ENCODE data around the gene EGFL8.

Gene EGFL8

GRCh38 chr6:32146287-32146686 lies 18.1 kb upstream of the EGFL8 start:
- no peak for DNase-seq (ENCODE audit: low read depth in 2 of 2, low spot score in 1 of 2)

DNA sequence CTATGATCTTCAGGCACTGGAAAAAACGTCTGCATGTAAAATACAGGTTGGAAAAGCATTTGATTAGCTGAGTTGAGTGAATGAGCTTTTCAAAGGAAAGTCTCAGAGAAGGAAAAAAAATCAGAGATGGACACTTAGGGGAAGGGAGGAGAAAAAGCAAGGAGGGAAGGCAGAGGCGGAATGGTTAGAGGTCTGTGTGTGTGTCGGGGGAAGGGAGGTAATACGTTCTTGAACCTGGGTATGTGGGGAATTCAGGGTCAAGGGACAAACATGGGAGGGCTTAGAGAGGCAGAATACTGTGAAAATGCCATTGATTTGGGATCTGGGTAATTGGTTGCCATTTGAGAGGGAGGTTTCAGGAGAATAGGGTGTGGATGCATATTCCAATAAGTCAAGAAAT lies 17.7 kb upstream of the EGFL8 start:
- DNase-seq (ENCODE audit: low read depth in 2 of 2, low spot score in 1 of 2): no peak

- no peak for DNase-seq (ENCODE audit: low read depth in 2 of 2, low spot score in 1 of 2)
Measured at GRCh38 chr6:32147401-32148132, 16.8 kb upstream of the EGFL8 start.

DNA sequence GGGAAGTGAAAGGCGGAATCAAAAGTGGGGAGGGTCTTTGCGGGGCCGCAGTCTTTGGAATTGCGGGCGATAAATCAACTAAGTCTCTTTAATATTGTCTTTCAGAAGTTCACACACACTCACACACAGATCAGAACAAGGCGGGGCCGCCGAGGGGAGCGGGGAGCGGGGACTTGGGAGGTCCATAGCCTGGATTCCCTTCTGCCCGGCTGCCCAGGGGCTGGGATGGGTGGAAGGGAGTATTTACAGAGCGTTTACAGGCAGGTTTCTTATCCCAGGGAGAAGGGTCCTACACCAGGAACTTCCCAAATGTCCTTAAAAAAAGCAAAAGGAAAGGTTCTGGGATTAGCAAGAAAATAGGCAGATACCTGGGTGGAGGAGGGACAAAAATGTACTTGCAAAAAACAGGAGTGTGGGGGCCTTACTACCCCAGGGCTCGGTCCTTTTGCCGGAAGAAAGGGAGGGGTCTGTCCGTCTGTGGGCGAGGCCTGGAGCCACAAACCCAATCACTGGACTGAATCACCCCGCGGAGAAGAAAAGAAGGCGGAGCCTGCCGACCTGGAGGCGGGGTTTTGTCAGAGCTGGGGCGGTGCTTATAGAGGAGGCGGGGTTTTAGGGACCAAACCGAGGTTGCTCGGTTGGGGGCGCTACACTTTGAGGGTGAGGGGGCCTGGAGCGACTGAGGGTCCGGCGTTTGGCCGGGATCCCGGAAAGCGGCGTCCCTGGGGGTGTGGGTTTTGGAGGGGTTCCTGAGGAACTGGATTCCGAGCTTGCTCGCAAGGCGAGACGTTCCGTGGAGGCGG lies 15.9 kb upstream of the EGFL8 start:
- peak; percentile 25 to 30 for DNase-seq (ENCODE audit: low read depth in 2 of 2, low spot score in 1 of 2)

GRCh38 chr6:32149092-32149755 lies 15.2 kb upstream of the EGFL8 start:
- DNase-seq (ENCODE audit: low read depth in 2 of 2, low spot score in 1 of 2): no peak

DNA sequence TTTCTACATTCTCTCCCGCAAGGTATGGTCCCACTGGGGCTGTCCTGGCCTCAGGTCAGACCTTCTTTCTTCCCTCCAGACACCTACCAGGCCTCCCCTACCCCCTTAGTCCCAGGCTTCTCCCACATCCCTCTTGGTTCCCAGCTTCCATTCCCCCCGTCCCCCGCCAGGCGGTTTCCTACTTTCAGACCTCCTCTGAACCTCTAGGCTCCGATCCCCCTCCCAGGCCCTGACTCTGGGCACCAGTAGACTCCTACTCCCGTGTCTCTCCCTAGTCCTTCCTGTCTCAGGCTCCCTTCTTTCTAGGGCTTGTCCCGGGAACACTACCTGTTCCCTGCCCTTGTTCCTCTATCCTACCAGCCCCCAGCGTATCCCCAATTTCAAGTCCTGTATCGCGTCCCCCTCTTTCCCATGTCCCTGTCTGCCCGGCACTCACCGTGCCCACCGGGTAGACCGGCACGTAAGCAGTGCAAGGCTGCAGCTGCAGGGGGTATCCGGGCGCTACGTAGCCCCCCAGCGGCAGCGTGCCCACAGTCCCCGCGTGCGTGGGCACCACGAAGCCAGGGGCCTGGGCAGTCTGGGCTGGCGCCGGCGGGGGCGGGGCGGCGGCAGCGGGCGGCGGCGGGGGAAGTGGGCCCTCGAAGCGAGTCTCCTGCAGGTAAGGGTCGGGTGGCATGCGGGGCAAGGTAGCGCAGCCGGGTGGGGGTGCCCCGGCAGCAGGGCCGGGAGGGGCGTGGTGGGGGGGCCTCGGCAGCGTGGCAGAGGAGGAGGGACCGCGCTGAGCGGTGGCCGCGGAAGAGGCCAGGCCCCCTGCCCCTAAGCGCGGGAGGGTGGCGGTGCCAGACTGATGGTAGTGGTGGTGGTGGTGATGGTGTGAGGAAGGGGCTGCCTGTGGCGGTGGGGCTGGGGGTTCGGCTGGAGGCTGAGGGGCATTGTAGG lies 14.2 kb upstream of the EGFL8 start:
- DNase-seq (ENCODE audit: low read depth in 2 of 2, low spot score in 1 of 2): no peak

- no peak for DNase-seq (ENCODE audit: low read depth in 2 of 2, low spot score in 1 of 2)
Measured at GRCh38 chr6:32151181-32151862, 13.1 kb upstream of the EGFL8 start.

DNA sequence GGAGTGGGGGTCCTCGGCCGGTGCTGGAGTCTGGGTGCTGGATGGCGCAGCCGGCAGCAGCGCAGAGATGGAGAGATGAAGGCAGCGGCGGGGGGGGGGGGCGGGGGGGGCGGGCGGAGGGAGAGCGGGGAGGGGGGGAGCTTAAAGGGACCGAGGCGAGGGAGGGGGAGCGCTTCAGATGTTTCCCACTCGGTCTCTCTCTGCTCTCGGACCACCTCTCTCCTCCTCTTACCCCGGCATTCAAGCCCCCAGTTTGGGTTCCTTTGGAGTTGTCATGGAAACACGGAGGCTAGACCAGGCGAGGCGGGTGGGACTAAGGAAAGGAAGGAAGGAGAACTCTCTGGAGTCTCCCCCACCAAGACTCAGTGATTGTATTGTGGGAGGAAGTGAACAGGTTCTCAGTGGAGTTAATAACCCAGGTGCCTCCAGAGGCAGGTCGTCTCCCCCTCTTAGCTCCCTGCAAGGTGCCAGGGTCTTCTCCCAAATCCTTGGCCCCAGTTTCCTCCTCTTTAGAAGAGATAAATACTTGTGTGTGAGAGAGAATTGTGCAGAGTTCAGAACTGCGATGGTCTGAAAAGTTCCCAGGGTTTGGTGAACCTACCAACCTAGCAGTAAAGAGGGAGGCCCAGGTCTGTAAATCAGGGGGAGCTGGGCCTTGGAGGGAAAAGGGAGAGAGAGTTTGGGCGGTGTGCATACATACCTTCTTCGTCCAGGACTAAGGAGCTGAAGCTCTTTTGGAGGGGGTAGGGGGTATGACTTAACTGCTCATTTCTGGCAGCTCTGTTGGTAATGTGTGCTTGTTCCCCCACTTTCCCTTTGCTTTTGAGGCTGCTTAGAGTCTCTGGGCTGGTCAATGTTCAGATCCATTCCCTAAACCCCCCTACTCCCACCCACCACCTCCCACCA lies 12.3 kb upstream of the EGFL8 start, which contains the start of gene PRRT1:
TSS of gene PRRT1 (minus strand) at position 77 of the 906 bp plus-strand sequence. CDS start 112 bp downstream, outside the sequence.
- no peak for DNase-seq (ENCODE audit: low read depth in 2 of 2, low spot score in 1 of 2)

GRCh38 chr6:32152769-32153563 lies 11.4 kb upstream of the EGFL8 start:
- no peak for DNase-seq (ENCODE audit: low read depth in 2 of 2, low spot score in 1 of 2)

GRCh38 chr6:32153564-32154513 lies 10.6 kb upstream of the EGFL8 start, which contains the start of gene PPT2:
PPT2 (plus strand) TSS chr6:32154141; CDS start chr6:32154595, 454 bp downstream.
- DNase-seq (ENCODE audit: low read depth in 2 of 2, low spot score in 1 of 2): peak in 1 of 2 donors; percentile 58

GRCh38 chr6:32154514-32155161 lies 9.8 kb upstream of the EGFL8 start:
- peak in 1 of 2 donors; percentile 19 for DNase-seq (ENCODE audit: low read depth in 2 of 2, low spot score in 1 of 2)

GRCh38 chr6:32156891-32157290 lies 7.5 kb upstream of the EGFL8 start:
- DNase-seq (ENCODE audit: low read depth in 2 of 2, low spot score in 1 of 2): no peak

- DNase-seq (ENCODE audit: low read depth in 2 of 2, low spot score in 1 of 2): no peak
Measured at GRCh38 chr6:32158052-32158451, 6.3 kb upstream of the EGFL8 start.

DNA sequence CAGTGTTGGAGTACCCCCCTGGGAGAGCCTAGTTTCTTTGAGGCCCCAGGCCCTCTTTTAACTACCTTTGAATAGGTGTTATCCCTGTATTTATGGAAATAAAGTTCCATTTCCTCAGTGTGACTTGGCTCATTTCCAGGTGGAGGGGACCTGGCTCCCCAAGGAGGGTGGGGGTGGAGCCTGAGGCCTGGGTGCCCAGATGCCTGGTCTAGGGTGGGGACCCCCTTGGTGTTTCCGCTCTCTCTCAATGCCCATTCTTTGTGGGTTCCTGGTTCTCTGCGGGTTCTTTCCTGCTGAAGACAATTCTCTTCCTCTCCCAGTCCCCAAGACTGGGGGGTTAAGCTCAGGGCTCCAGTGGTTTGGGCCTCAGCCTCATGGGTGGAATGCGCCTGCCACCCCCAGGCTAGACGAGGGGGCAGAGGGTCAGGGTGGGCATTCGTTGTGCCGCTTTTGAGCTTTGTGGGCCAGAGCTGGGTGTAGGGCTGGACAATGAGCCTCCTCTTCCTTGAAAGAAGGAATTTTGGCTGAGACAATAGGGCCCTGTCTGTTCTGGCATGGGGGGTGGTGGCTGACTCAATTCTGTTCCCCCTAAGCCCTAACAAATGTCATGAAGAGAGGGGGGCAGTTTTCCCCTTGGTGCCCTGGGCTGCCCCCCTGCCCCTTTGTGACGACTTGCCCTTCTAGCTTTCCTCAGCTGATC lies 686 bp upstream of the EGFL8 start:
- DNase-seq (ENCODE audit: low read depth in 2 of 2, low spot score in 1 of 2): no peak

DNA sequence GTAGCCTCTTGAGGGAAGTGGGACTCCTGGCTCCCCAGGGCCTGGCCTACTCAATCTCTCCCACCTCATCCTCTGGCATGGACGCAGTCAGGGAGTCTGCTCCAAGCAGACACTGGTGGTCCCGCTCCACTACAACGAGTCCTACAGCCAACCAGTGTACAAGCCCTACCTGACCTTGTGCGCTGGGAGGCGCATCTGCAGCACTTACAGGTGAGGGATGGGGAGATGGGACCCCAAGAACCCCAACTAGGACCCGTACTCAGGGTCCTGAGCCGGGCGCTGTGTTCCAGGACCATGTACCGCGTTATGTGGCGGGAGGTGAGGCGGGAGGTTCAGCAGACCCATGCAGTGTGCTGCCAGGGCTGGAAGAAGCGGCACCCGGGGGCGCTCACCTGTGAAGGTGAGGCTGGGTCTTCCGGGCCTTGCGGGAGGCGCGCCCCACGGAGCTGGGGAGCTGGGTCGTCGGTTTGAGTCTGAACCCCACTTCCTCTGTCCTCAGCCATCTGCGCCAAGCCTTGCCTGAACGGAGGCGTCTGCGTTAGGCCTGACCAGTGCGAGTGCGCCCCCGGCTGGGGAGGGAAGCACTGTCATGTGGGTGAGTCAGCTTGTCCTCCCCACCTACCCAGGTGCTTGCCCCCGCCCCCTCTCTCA lies 2.1 kb downstream of the EGFL8 start:
- DNase-seq (ENCODE audit: low read depth in 2 of 2, low spot score in 1 of 2): no peak
